Vagina (tissue), 2 donors: ENCODE measurements around the gene KCTD17. TPM values are rescaled to one million over a fixed set of nuclear protein-coding genes. Genes with fewer than 3 reads are reported as not detected.

ENCODE experiments used
- DNase-seq, 2 donors: peaks; one replicate each; pipeline ENCODE4 v3.0.0-alpha.2; 2017; ENCODE audit errors: extremely low spot score in 2 of 2
- H3K27ac ChIP-seq: fragments of 200-600 bp; sonication (generic); one replicate; pipeline ENCODE4 v1.5.1; 2019
- H3K27me3 ChIP-seq: fragments of 200-600 bp; sonication (generic); one replicate; pipeline ENCODE4 v1.5.1; 2019
- H3K36me3 ChIP-seq, 2 donors: fragments of 200-600 bp; sonication (generic); one replicate each; pipeline ENCODE4 v1.5.1; 2017 to 2019
- H3K4me1 ChIP-seq: fragments of 200-600 bp; sonication (generic); one replicate; pipeline ENCODE4 v1.5.1; 2019
- H3K4me3 ChIP-seq, 2 donors: fragments of 200-600 bp; sonication (generic); 1 replicate in 1 of 2; 2 replicates in 1 of 2; pipeline ENCODE4 v1.5.1; 2016 to 2019
- H3K9me3 ChIP-seq: fragments of 200-600 bp; sonication (generic); one replicate; pipeline ENCODE4 v1.5.1; 2019
- CTCF ChIP-seq, 3 experiments: fragments of 450-650 bp in 2 of 3; fragments of 200-600 bp in 1 of 3; sonication (generic) in 1 of 3; IDR thresholded peaks; one replicate each; pipeline ENCODE4 v1.5.1; 2017 to 2019; ENCODE audit warnings: antibody characterized with exemption in 3 of 3, mild to moderate bottlenecking in 2 of 3, moderate library complexity in 2 of 3
- POLR2A ChIP-seq, 2 donors: fragments of 450-650 bp; IDR thresholded peaks; one replicate each; pipeline ENCODE4 v1.6.1; 2017; ENCODE audit warnings: antibody characterized with exemption in 2 of 2, mild to moderate bottlenecking in 2 of 2, moderate library complexity in 2 of 2
- POLR2AphosphoS5 ChIP-seq, 2 donors: sonication (generic); formaldehyde crosslinking; IDR thresholded peaks; one replicate each; pipeline ENCODE4 v1.9.0; 2017; ENCODE audit warnings: antibody characterized with exemption in 2 of 2, mild to moderate bottlenecking in 2 of 2, low read depth in 1 of 2; ENCODE audit not compliant: insufficient read depth in 1 of 2
- intact Hi-C: fragments of 100-400 bp; cut with DNase I; formaldehyde crosslinking; loops from one replicate; pipeline ENCODE4 v1.15.1; 2023
- total RNA-seq: library from RNA; depleted of rRNA; stranded (reverse); fragments of >200 nt; gene quantifications from one replicate; pipeline ENCODE4 v1.2.3, GENCODE V29; 2016

KCTD17 gene
- total RNA-seq, 1 donor from 2014 or later = 27.5 TPM

- Histone ChIP-seq H3K9me3 (no peaks in the 10 kb centered on the region), H3K27me3 (no peaks in the 10 kb centered on the region), H3K27ac (no peak overlapping the region), H3K36me3 (peaks cover 0 to 30% of the 10 kb centered on the region in 2 donors), H3K4me1 (no peaks in the 10 kb centered on the region), H3K4me3 (no peak overlapping the region)
- no peak for TF ChIP-seq CTCF (IDR thresholded peaks at IDR 0.05)
- no peak for TF ChIP-seq POLR2A (IDR thresholded peaks at IDR 0.05)
- no peak for DNase-seq
- intact Hi-C loops = no loop called here
Observed at GRCh38 chr22:37059876-37060449, 8.4 kb downstream of the KCTD17 start.

- H3K27me3 ChIP-seq = no peaks in the 10 kb centered on the region
- peaks cover 0 to 30% of the 10 kb centered on the region in 2 donors for H3K36me3 ChIP-seq
- no peak overlapping the region for H3K4me3 ChIP-seq
- no peaks in the 10 kb centered on the region for H3K4me1 ChIP-seq
- intact Hi-C loops = no loop called here
- H3K27ac ChIP-seq = no peak overlapping the region
- DNase-seq = no peak
- H3K9me3 ChIP-seq = no peaks in the 10 kb centered on the region
- no peak for TF ChIP-seq POLR2AphosphoS5 (IDR thresholded peaks at IDR 0.05; ENCODE audit: insufficient read depth in 1 of 2, low read depth in 1 of 2)
- TF ChIP-seq CTCF (IDR thresholded peaks at IDR 0.05) = no peak
- no peak for TF ChIP-seq POLR2A (IDR thresholded peaks at IDR 0.05)
Observed at GRCh38 chr22:37060801-37061610, 9.5 kb downstream of the KCTD17 start.

GRCh38 chr22:37061611-37062375, 10.3 kb downstream of the KCTD17 start:
- no peaks in the 10 kb centered on the region for H3K4me1 ChIP-seq
- H3K27me3 ChIP-seq = no peaks in the 10 kb centered on the region
- peaks cover 0 to 23% of the 10 kb centered on the region in 2 donors for H3K36me3 ChIP-seq
- H3K4me3 ChIP-seq = no peak overlapping the region
- intact Hi-C loops = no loop called here
- TF ChIP-seq POLR2A (IDR thresholded peaks at IDR 0.05) (no peak), POLR2AphosphoS5 (IDR thresholded peaks at IDR 0.05; ENCODE audit: insufficient read depth in 1 of 2, low read depth in 1 of 2) (no peak), CTCF (IDR thresholded peaks at IDR 0.05) (no peak)
- no peaks in the 10 kb centered on the region for H3K9me3 ChIP-seq
- no peak overlapping the region for H3K27ac ChIP-seq
- DNase-seq = no peak

GRCh38 chr22:37062376-37062675, 10.8 kb downstream of the KCTD17 start:
- Histone ChIP-seq H3K4me3 (no peak overlapping the region), H3K36me3 (peaks cover 0 to 18% of the 10 kb centered on the region in 2 donors), H3K4me1 (no peaks in the 10 kb centered on the region), H3K27me3 (no peaks in the 10 kb centered on the region), H3K27ac (no peak overlapping the region), H3K9me3 (no peaks in the 10 kb centered on the region)
- intact Hi-C loops = no loop called here
- DNase-seq = no peak
- TF ChIP-seq POLR2A (IDR thresholded peaks at IDR 0.05) = no peak
- no peak for TF ChIP-seq CTCF (IDR thresholded peaks at IDR 0.05)
- TF ChIP-seq POLR2AphosphoS5 (IDR thresholded peaks at IDR 0.05; ENCODE audit: insufficient read depth in 1 of 2, low read depth in 1 of 2) = no peak
